CD4-positive, alpha-beta T cell (primary cell): ENCODE data around the gene TMEM184B. TPM values are rescaled to one million over a fixed set of nuclear protein-coding genes. Genes with fewer than 3 reads are reported as not detected.

ENCODE experiments used
- ATAC-seq: fragments of 200-7000 bp; cut with Tn5 transposase; one replicate; pipeline ENCODE4 v1.10.0; 2022; ENCODE audit warnings: mild to moderate bottlenecking; ENCODE audit not compliant: poor library complexity
- CTCF ChIA-PET: fragments of 350-600 bp; sonication (Branson Sonifier 250); formaldehyde crosslinking; loops from one replicate; lab custom pipeline; 2021; ENCODE audit warnings: antibody characterized with exemption, inconsistent platforms; lab: Charles Lee
- POLR2A ChIA-PET: fragments of 350-600 bp; sonication (Branson Sonifier 250); formaldehyde crosslinking; loops from one replicate; lab custom pipeline; 2021; ENCODE audit warnings: antibody characterized with exemption, inconsistent platforms; lab: Charles Lee
- DNase-seq, 14 experiments: peaks; one replicate each; pipeline ENCODE4 v3.0.0-alpha.2; 2013 to 2020; ENCODE audit warnings: mixed read lengths in 2 of 14
- H3K27ac ChIP-seq, 2 donors: one replicate each; pipeline versions ENCODE4 v1.5.1 to v1.7.0; 2013; ENCODE audit warnings: low read length in 2 of 2, low read depth in 1 of 2, mild to moderate bottlenecking in 1 of 2
- H3K27me3 ChIP-seq, 2 experiments: 1 replicate in 1 of 2; 2 replicates in 1 of 2; pipeline versions ENCODE4 v1.6.1 to v1.7.0; 2013; ENCODE audit warnings: low read length in 2 of 2, control low read depth in 1 of 2, mild to moderate bottlenecking in 1 of 2, moderate library complexity in 1 of 2; ENCODE audit not compliant: insufficient read depth in 2 of 2, control insufficient read depth in 1 of 2
- H3K36me3 ChIP-seq: one replicate; pipeline ENCODE4 v1.6.1; 2013; ENCODE audit warnings: low read length, control low read depth; ENCODE audit not compliant: insufficient read depth
- H3K4me1 ChIP-seq: one replicate; pipeline ENCODE4 v1.6.1; 2013; ENCODE audit warnings: low read length, control low read depth; ENCODE audit not compliant: insufficient read depth
- H3K4me3 ChIP-seq: one replicate; pipeline ENCODE4 v1.5.1; 2013; ENCODE audit warnings: mild to moderate bottlenecking, low read length, moderate library complexity
- H3K9me3 ChIP-seq, 2 experiments: 1 replicate in 1 of 2; 2 replicates in 1 of 2; pipeline versions ENCODE4 v1.6.1 to v1.7.0; 2013; ENCODE audit warnings: low read length in 2 of 2, mild to moderate bottlenecking in 2 of 2, control low read depth in 1 of 2, moderate library complexity in 1 of 2; ENCODE audit not compliant: control insufficient read depth in 1 of 2, insufficient read depth in 1 of 2
- H3K27ac Mint-ChIP-seq: one replicate; pipeline ENCODE4 v1.8.0; 2020; ENCODE audit warnings: mixed read lengths
- H3K27me3 Mint-ChIP-seq: one replicate; pipeline ENCODE4 v1.8.0; 2021; ENCODE audit warnings: mixed read lengths
- H3K36me3 Mint-ChIP-seq: one replicate; pipeline ENCODE4 v1.8.0; 2021; ENCODE audit warnings: low read depth, mixed read lengths
- H3K4me1 Mint-ChIP-seq: one replicate; pipeline ENCODE4 v1.8.0; 2021; ENCODE audit warnings: low read depth, mixed read lengths
- H3K4me3 Mint-ChIP-seq: one replicate; pipeline ENCODE4 v1.8.0; 2020; ENCODE audit warnings: mild to moderate bottlenecking, mixed read lengths
- H3K9me3 Mint-ChIP-seq: one replicate; pipeline ENCODE4 v1.8.0; 2020; ENCODE audit warnings: mixed read lengths
- intact Hi-C, 2 experiments: fragments of 100-400 bp; cut with DNase I in 1 of 2; cut with micrococcal nuclease in 1 of 2; formaldehyde crosslinking; loops; one replicate each; pipeline versions ENCODE4 v1.15.1 to v1.9.0; 2023 to 2025; cut with DNase I, micrococcal nuclease
- total RNA-seq, 174 experiments: library from RNA in 2 of 174; stranded (reverse) in 2 of 174; gene quantifications; one replicate each; pipeline ENCODE4 v1.2.3 and lab custom pipeline; 2021 to 2026
- TF ChIP-seq, protein P1 (sequence below): fragments of 200-600 bp; IDR thresholded peaks from one replicate; pipeline ENCODE4 v1.8.0; 2022; ENCODE audit warnings: antibody characterized with exemption, mild to moderate bottlenecking

TMEM184B gene
- total RNA-seq, 2 experiments from 2014 or later: 49.3 to 50.1 TPM

DNA sequence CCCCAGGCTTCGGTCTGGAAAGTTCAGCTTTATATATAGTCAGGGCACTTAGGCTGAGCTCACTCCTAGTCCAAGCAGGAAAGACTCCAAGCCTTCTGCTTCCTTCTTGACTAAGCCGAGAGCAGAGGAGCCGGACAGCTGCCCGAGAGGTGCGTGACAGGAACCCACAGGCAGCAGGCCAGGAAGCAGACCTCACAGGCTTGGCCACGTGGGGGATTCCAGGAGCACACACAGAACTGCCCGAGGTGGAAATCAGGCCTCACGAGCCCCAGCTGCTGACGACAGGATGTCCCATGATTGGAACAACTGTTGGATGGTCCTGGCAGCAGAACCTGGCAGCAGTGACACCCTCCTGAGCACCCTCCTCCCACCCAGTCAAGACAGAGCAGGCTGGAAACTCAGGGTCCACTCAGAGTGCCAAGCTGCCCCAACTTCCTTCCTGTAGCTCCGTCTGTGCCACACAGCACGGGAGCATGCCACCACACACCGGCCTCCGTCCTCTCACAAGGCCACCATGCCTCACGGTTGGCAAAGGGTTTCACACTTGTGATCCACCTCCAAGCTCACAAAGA lies 96.6 kb downstream of the TMEM184B start:
- H3K4me1 ChIP-seq: peaks cover 31% of the 10 kb centered on the region

GRCh38 chr22:38175206-38176118 lies 97.3 kb downstream of the TMEM184B start:
- no peaks in the 10 kb centered on the region for H3K9me3 Mint-ChIP-seq
- no peaks in the 10 kb centered on the region for H3K9me3 ChIP-seq
- TF ChIP-seq, protein P1, sequence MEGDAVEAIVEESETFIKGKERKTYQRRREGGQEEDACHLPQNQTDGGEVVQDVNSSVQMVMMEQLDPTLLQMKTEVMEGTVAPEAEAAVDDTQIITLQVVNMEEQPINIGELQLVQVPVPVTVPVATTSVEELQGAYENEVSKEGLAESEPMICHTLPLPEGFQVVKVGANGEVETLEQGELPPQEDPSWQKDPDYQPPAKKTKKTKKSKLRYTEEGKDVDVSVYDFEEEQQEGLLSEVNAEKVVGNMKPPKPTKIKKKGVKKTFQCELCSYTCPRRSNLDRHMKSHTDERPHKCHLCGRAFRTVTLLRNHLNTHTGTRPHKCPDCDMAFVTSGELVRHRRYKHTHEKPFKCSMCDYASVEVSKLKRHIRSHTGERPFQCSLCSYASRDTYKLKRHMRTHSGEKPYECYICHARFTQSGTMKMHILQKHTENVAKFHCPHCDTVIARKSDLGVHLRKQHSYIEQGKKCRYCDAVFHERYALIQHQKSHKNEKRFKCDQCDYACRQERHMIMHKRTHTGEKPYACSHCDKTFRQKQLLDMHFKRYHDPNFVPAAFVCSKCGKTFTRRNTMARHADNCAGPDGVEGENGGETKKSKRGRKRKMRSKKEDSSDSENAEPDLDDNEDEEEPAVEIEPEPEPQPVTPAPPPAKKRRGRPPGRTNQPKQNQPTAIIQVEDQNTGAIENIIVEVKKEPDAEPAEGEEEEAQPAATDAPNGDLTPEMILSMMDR: no peak
- ATAC-seq: no peak
- no peak for DNase-seq
- peaks cover 10% of the 10 kb centered on the region for H3K36me3 ChIP-seq
- H3K27ac ChIP-seq: no peak overlapping the region
- H3K36me3 Mint-ChIP-seq: peaks cover 11% of the 10 kb centered on the region
- H3K27ac Mint-ChIP-seq: no peak overlapping the region
- CTCF ChIA-PET: no interaction called here
- POLR2A ChIA-PET: interaction anchor here (0.5 kb wide), 1 partner anchor 138 kb away, joined by 3 read pairs; no protein-coding TSS in a partner anchor
- no peaks in the 10 kb centered on the region for H3K27me3 Mint-ChIP-seq
- no peak overlapping the region for H3K4me3 Mint-ChIP-seq
- peaks cover 23% of the 10 kb centered on the region for H3K4me1 ChIP-seq
- H3K4me3 ChIP-seq: no peak overlapping the region
- H3K27me3 ChIP-seq: no peaks in the 10 kb centered on the region
- intact Hi-C loops: no loop called here
- H3K4me1 Mint-ChIP-seq: peaks cover 21% of the 10 kb centered on the region

More for the DNA sequence above, 96.6 kb downstream of the TMEM184B start:
- peaks cover 14% of the 10 kb centered on the region for H3K36me3 Mint-ChIP-seq
- no peaks in the 10 kb centered on the region for H3K27me3 Mint-ChIP-seq
- TF ChIP-seq, protein P1: no peak
- H3K27ac Mint-ChIP-seq: no peak overlapping the region
- Histone ChIP-seq H3K36me3 (peaks cover 10% of the 10 kb centered on the region), H3K27ac (peak overlapping the region in 1 of 2 donors; percentile 9), H3K9me3 (no peaks in the 10 kb centered on the region), H3K27me3 (no peaks in the 10 kb centered on the region), H3K4me3 (no peak overlapping the region)
- CTCF ChIA-PET: no interaction called here
- DNase-seq: peak in 8 of 14 experiments; percentile 5 to 78 (median 32)
- no peaks in the 10 kb centered on the region for H3K9me3 Mint-ChIP-seq
- no peak for ATAC-seq
- H3K4me3 Mint-ChIP-seq: no peak overlapping the region
- intact Hi-C loops: no loop called here
- H3K4me1 Mint-ChIP-seq: peaks cover 29% of the 10 kb centered on the region
- POLR2A ChIA-PET: no interaction called here

GRCh38 chr22:38174626-38175025 lies 98.2 kb downstream of the TMEM184B start:
- ChIA-PET CTCF (no interaction called here), POLR2A (no interaction called here)
- intact Hi-C loops: no loop called here
- H3K4me1 ChIP-seq: peaks cover 15% of the 10 kb centered on the region
- no peak for DNase-seq
- peaks cover 5% of the 10 kb centered on the region for H3K36me3 Mint-ChIP-seq
- TF ChIP-seq, protein P1: no peak
- H3K27me3 ChIP-seq: no peaks in the 10 kb centered on the region
- no peaks in the 10 kb centered on the region for H3K9me3 ChIP-seq
- no peak overlapping the region for H3K4me3 ChIP-seq
- no peak overlapping the region for H3K4me3 Mint-ChIP-seq
- peaks cover 11% of the 10 kb centered on the region for H3K36me3 ChIP-seq
- peaks cover 13% of the 10 kb centered on the region for H3K4me1 Mint-ChIP-seq
- ATAC-seq: no peak
- H3K9me3 Mint-ChIP-seq: no peaks in the 10 kb centered on the region
- no peaks in the 10 kb centered on the region for H3K27me3 Mint-ChIP-seq
- H3K27ac Mint-ChIP-seq: no peak overlapping the region
- no peak overlapping the region for H3K27ac ChIP-seq
